A549 (cell line): Measurements from ENCODE around the gene PTPN14.
A peak's percentile ranks its signal among the peaks of the same experiment; 100 is the strongest.

Experiments
- POLR2A ChIP-seq: IDR thresholded peaks from 2 replicates; pipeline ENCODE4 v1.6.1; 2012; ENCODE audit warnings: mild to moderate bottlenecking, low read length
- TF ChIP-seq, protein P1 (sequence below): fragments of 450-650 bp; IDR thresholded peaks from 2 replicates; pipeline ENCODE4 v1.6.1; 2014; ENCODE audit warnings: antibody characterized with exemption

DNA sequence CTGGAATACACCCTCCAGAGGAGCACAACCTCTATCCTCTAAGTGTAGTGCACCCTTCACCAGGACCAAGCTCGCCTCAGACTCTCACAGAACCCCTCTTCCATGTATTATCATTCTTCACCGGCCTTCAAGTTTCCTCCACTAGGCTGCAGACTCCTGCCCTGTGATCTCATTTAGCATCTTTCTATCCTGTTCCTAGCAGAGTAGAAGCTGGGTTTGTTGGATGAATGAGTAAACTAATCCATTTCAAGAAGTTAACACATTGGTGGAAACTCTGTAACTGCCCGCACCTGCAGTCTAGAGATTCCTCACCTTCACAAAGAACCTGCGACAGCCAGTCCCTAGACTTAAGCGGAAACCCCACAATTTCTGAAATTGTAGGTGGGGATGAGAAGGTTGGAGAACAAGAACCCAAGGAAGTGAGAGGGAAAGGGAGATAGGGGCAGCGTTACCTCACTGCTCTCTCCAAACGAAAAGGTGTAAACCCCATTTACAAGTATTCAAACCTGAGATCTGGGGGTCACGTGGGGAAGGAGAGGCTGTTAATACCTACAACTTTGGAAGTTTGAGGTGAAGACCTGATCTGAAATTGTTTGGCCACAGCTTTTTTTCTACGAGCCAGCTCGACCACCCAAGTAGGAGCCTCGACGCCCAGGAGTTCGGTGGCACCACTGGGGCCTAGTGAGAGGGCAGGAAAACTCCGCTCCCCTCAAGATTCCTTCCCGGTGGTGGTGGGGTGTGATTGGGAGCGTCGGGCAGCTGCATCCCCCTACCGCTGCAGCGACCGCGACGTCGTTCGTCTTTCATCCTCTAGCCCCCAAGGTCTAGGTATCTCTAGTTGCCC lies 1.2 kb downstream of the PTPN14 start:
- TF ChIP-seq, protein P1, sequence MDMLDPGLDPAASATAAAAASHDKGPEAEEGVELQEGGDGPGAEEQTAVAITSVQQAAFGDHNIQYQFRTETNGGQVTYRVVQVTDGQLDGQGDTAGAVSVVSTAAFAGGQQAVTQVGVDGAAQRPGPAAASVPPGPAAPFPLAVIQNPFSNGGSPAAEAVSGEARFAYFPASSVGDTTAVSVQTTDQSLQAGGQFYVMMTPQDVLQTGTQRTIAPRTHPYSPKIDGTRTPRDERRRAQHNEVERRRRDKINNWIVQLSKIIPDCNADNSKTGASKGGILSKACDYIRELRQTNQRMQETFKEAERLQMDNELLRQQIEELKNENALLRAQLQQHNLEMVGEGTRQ, result peak; percentile 33
- TF ChIP-seq POLR2A, result no peak
